Measurements from ENCODE around the gene FBXW7.

FBXW7 gene

DNA sequence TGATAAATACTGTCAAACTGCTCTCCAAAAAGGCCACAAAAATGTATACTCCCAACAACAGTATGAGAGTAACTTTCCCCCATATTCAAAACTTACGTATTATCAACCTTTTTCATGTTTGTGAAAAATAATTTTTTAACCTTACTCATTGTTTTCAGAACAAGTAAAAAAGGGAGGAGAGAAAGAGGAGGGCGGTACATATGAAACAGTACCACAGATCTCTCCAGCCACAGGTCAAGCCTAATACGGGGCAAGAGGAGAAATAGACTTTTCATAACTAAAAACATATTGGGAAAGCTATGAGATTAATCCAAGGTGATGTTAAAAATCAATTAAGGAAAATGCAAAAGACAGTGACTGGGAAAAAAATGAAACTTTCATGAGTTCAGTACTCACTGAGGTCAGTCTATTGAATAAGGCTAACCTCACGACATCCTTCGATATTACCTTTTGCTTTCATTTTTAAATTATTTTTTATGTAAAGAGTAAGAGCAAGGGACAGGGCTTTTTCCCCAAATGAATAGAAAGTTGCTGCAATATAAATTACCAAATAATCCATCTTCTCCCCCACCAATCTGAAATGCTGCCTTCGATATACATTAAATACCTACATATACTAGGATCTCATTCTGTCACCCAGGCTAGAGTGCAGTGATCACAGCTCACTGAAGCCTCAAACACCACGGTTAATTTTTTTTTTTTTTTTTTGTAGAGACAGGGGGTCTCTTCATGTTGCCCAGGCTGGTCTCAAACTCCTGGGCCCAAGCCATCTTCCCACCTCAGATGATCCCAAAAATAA is 25.3 kb downstream of the FBXW7 start:
- no peak for DNase-seq (ENCODE audit: low read depth)

DNA sequence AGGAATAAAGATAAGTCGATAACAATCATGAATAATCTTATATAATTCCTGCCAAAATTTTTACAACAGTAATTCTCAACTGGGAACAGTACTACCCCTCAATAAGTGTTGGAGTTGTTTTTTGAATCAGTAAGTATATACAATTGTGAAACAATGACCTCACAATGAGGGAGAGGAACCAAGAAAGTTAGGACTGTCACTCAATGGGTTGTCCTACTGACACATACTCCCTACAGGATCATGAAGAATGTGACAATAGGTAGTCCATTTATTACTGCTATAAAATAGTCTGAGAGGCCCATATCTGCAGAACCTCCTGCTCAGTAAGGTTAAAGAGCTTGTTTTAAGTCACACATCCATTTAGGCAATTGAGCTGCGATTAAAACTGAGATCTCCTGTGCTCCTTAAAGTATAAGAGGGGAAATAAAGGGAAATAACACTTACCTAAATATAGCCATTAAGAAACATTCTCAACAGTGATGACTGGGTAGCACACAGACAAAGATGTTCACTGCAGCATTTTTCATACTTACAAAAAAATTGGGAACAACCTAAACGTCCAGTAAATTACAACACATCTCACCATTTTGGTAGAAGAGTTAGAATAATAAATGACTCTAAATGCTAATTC is 26.2 kb downstream of the FBXW7 start:
- DNase-seq (ENCODE audit: low read depth): no peak

DNA sequence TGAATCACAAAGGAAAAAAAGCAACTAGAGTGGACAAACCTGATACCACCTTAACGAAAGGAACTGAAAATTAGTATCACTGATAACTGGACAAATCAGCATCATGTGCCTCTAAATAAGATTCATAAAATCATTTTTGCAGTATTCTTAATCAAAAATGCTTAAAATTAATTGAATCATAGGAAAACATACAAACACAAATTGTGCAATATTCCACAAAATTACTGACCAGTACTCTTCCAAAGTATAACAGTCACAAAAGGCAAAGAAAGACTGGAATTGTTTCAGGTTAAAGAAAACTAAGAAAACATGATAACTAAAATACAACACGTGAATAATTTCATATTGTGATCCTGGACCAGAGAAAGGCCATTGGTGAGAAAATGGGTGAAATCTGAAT is 27.1 kb downstream of the FBXW7 start:
- DNase-seq (ENCODE audit: low read depth): no peak

DNA sequence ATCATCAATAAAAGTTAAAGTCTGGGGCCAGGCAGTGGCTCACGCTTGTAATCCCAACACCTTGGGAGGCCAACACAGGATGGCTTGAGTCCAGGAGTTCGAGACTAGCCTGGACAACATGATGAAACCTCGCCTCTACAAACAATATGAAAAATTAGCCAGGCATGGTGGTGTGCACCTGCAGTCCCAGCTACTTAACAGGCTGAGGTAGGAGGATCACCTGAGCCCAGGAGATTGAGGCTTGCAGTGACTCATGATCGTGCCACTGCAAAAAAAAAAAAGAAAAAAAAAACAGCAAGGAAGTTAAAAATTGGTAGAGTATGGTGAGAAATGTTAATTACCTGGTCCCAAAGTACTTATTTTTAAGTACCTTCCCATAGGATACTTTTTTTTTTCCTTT is 27.5 kb downstream of the FBXW7 start:
- DNase-seq (ENCODE audit: low read depth): no peak

DNA sequence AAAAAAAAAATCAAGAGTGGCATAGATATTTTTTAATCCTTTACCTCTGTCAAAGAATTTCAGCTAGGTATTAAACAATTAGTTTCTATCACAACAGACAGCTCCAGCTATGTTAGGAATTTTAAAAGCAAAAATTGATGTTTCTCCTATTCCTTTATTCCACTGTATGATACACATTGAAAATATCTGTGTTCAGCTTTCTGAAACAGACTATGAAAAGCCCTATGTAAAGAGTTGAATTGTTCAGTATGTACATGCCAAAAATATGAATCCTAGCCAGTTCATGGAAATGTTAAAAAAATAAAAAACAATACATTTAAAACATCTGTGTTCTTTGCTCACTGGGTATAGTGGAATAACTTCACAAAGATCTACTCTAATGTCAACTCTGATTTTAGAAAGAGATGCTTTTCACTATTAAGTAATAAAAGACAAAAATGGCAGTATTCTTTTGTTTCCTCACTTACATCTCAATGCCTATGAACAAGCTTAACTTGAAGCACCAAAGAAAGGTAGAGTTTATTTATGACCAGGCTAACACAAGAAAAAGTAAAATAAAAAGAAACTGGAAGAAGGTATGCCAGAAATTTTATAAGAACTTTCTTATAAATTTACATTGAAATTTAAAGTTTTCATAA is 32.1 kb downstream of the FBXW7 start:
- no peak for DNase-seq (ENCODE audit: low read depth)

DNA sequence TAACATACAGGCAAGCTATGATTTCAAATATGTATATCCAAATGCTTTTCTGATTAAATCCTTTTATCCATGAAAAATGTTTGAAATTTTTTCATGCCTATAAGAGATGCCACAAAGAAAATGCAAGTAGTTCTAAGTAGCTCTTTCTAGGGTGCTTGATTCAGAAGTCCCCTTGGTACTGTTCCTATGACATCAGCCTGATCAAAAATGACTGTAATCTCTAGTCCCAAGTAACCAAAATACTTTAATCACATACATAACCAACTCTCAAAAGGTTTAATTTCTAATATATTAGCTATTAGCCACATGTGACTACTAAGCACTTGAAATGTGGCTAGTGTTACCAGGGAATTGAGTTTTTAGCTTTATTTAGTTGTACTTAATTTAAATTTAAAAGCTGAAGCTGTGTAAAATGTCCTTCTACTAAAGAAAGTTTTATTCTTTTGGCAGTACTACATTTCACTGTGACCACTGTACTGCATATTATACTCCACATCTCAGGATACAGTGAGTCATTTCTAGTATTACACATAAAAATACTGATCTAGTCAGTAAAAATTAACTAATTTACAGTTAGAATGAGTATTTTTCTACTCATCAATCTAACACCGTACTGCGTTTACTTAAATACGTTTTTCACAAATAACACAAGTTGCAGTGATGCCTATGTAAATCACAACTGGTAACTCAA is 33.9 kb downstream of the FBXW7 start:
- DNase-seq (ENCODE audit: low read depth): no peak

DNA sequence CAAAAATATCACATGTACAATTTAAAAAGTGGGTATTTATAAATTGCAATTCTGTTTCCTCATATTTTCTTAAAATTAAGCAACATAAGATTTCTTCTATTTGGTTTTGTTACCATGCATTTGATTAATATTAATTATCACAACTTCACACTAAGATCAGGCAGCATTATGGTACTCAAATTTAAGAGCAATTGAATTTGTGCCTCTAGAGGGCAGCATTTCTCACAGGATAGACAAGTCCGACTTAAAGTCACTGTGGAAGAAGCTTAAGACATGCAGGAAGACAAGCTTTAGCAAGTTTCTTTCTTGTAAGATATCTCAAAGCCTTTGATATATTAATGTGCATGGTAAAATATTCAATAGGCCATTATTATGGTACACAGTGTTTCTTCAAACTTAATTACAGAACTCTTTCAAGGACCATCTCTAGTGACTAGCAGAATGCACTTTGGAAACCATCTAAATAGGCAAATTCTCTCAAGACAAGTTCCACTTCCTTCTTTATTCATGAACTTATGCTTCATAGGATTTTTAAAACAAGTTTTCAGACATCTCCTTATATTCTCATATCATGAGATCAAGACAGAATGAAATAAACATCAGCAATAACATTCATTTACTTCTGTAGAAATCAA is 35.0 kb downstream of the FBXW7 start:
- DNase-seq (ENCODE audit: low read depth): peak; percentile 50

DNA sequence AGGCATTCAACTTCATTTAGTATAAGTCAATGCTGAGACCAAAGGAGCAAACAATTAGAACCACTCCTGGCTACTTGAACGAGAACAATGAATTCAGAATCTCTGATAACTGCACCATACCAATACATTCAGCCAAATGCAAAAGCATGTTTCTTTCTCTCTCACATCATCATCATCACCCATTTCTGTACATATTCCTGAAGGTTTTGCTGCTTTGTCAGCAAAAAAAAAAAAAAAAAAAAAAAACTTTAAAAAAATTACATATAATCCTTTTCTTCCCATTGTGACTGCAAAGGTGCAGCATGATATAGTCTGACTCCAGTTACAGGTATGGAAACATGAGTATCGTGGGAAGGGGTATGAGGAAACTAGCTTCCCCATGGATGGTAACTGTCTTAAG is 35.6 kb downstream of the FBXW7 start:
- no peak for DNase-seq (ENCODE audit: low read depth)

DNA sequence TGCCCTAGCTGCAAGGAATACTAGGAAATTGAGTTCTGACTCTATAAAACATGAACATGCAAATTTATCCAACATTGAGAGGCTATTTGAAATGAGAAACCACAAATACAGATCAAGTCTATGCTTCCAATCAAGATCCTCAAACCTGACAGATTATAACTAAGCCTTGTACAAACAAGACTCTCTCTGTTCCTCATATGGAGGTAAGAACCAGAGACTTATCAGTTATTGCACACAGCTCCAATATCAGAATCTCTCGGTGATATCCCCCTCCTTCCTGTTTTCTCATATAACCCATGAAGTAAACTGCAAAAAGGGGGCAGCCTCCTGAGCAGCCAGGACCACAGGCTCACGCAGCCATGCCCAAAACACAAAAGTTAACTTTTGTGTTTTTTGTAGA is 36.5 kb downstream of the FBXW7 start:
- no peak for DNase-seq (ENCODE audit: low read depth)

DNA sequence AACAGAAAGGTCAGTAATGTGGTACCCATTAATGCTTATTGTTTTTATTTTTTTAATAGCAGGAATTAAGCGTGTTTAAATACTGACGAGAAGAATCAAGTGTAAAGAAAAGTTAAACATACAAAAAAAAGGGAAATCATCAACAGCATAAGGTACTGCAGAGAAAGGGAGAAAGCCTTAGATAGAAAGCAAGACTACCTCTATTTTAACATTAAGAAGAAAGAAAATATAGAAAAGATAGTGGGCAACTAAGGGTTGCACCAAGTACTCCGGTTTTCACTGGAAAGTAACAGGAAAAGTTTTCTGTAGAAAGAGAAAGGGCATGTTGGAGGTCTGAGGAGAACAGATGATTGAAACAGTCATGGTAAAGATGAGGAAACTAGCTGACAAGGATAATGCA is 41.9 kb downstream of the FBXW7 start:
- no peak for DNase-seq (ENCODE audit: low read depth)

DNA sequence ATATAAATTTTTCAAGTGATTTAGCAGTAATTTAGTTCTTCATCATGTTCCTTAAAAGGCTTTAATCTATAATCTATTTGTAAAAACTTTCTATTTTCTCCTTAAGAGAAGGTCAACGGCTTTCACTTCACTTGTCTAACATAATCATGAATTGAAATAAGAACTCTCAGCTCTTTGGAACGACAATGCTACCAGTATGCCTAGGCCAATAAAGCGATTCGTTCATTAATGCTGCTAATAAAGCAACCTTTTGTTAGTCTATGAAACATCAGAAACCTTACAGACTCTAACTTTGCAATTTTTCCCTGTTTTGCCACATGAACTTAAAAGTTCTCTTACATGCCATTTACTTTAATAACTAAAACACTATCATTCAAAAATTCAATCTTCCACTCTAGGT is 47.6 kb downstream of the FBXW7 start:
- no peak for DNase-seq (ENCODE audit: low read depth)

DNA sequence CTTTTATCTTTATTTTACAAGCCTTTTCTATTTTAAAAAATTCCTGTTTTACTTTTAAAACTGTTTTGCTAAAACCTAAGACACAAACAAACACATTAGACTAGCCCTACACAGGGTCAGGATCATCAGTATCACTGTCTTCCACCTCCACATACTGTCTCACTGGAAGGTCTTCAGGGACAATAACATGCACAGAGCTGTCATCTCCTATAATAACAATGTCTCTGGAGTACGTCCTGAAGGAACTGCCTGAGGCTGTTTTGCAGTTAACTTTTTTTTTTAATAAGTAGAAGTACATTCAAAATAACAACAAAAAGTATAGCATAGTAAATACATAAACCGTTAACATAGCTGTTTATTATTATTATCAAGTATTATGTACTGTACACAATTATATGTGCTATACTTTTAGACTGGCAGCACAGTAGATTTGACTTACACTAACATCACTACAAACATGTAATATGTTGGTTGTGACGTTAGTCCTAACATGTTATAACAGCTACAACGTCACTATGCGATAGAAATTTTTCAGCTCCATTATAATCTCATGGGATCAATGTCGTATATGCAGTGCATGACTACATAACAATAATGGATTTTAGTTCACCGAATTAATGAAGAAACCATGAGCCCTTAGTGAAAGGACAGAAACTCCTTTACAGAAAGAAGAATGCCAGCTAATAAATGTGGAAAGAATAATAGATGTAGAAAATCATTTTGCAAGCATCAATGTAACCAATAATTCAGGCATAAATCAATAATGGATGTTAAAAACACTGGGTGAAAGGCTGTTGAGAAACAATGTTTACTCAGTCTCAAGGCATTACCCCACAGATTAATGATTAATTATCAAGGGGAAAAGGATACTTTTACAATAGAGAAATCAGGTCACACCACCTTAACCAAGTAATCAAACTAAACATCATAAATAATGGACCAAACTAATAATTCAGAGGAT is 49.2 kb downstream of the FBXW7 start:
- DNase-seq (ENCODE audit: low read depth): no peak

DNA sequence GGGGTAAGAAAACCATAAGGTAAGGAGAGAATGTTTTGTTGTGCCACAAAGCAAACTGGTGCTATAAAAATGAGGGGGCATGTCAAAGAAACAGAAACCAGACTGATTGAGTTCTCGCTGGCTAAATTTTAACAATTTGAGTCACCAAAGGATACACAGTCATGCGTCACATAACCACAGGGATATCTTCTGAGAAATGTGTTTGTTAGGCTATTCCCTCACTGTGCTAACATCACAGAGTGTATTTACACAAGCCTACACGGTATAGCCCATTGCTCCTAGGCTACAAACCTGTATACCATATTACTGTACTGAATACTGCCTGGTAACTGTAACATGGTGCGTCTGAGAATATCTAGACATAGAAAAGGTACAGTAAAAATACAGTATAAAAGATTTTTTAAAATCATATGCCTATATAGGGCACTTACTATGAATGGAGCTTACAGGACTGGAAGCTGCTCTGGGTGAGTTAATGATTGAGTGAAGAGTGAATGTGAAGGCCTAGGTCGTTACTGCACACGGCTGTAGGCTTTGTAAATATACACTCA is 50.1 kb downstream of the FBXW7 start:
- DNase-seq (ENCODE audit: low read depth): peak; percentile 13

DNA sequence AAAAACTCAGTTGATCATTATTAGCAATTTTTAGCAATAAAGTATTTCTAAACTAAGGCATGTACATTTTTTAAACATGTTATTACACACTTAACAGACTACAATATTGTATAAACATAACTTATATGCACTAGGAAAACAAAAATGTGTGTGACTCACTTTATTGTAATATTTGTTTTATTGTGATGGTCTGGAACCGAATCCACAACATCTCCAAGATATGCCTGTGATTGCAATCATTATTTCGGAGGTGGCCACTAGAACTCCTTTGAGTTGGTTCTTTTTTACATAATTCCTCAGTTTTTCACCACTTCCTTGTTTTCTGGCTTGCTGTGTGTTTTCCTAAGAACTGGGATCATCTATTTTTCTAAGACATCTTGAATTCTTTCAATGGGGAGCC is 53.7 kb downstream of the FBXW7 start:
- DNase-seq (ENCODE audit: low read depth): no peak

DNA sequence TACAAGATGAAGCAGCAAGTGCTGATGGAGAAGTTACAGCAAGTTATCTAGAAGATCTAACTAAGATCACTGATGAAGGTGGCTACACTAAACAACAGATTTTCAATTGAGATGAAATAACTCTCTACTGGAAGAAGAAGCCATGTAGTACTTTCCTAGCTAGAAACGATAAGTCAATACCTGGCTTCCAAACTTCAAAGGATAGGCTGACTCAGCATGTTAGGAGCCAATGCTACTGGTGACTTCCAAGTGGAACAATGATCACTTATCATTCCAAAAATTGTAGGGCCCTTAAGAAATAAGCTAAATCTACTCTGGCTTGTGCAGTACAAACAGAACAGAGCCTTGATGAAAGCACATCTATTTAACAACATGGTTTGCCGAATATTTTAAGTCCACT is 55.0 kb downstream of the FBXW7 start:
- no peak for DNase-seq (ENCODE audit: low read depth)

DNA sequence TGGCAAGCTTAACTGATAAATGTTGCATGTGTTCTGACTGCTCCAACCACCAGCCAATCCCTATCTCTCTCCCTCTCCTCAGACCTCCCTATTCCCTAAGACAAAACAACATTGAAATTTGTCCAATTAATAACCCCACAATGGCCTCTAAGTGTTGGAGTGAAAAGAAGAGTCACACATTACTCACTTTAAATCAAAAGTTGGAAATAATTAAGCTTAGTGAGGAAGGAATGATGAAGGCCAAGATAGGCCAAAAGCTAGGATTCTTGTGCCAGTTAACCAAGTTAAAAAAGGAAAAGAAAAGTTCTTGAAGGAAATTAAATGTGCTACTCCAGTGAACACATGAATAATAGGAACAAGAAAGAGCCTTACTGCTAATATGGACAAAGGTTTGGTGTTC is 55.6 kb downstream of the FBXW7 start:
- no peak for DNase-seq (ENCODE audit: low read depth)

DNA sequence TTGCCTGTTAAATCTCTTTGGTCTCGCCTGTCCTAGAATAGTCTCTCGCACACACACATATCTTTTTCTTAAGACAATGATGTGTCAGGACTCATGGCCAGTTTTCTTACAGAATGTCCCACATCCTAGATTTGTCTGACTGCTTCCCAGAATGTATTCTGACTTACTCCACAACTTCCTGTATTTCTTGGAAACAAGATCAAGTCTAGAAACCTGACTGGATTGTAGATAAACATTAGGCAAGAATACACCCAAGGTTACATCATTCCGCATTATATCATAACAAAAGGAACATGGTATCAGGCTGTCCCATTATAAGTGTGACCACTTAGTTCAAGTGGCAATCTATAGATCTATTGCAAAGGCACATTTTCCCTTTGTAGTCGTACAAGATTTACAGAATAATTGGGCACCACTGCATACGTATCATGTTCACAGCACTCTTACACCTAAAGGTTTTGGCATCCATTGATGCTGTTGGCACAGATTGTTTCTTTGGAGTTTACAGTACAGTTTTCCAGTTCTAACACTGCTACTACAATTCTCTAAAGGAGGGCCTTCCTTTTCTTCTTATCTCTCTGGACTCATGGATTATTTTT is 56.4 kb downstream of the FBXW7 start:
- no peak for DNase-seq (ENCODE audit: low read depth)

DNA sequence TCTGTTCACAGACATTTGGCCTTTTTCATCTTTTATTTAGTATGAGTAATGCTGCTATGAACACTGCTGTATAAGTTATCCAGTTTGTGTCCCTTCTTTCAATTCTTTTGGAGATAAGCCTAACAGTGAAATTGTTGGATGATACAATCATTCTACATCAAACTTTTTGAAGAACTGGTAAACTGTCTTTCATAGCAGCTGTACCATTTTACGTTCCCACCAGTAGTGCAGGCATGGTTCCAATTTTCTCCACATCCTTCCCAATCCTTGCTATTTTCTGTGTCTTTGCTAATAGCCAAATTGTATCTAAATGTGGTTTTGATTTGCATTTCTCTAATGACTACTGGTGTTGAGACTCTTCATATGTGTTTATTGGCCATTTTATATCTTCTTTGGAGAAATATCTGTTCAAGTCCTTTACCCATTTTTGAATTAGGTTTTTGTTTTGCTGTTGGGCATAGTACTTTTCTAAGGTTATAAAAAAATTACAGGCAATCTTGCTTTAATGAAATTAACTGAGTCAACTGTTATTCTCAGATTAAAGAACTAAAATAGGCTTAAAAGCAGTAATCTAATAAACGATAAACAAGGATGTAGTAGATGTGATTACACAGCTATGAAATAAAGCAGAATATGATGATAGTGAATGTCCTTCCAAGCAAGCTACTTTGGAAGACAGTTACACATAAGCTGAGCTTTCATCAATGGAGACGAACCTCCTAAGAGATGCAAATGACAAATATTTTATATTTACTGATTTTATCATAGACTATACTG is 57.2 kb downstream of the FBXW7 start:
- no peak for DNase-seq (ENCODE audit: low read depth)

DNA sequence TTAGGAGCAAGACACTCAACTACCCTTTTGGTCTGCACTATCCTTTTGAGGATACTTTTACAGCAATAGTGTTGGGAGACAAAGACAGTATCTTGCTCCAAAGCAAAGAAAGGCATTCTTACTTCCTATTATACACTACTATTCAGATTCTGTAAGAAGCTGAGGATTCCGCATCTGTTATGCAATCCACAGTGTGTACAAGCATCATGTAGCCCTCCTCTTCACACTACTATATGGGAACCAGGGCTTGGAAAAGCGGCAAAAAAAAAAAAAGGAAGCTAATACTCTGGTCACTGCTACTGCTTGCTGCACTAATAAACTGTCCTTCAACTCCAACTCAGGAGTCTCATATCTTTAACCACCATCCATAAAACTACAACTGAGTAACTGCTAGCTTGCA is 59.1 kb downstream of the FBXW7 start:
- no peak for DNase-seq (ENCODE audit: low read depth)
